Karpas-422 (cell line): Measurements from ENCODE around the gene CD101. TPM values are rescaled to one million over a fixed set of nuclear protein-coding genes. Genes with fewer than 3 reads are reported as not detected.

Source experiments
- DNase-seq: peaks from one replicate; pipeline ENCODE4 v3.0.0-alpha.2; 2015
- H2AFZ ChIP-seq: fragments of 200-600 bp; sonication (generic); 2 replicates; pipeline ENCODE4 v1.6.1; 2014; ENCODE audit warnings: antibody characterized with exemption, low read length, mixed read lengths
- H3K27ac ChIP-seq: fragments of 200-600 bp; sonication (generic); 2 replicates; pipeline ENCODE4 v1.5.1; 2014; ENCODE audit warnings: mild to moderate bottlenecking, low read length, moderate library complexity
- H3K27me3 ChIP-seq: fragments of 200-600 bp; sonication (generic); 2 replicates; pipeline ENCODE4 v1.6.1; 2014; ENCODE audit warnings: low read length, mixed read lengths
- H3K36me3 ChIP-seq: fragments of 200-600 bp; sonication (generic); 2 replicates; pipeline ENCODE4 v1.6.1; 2014; ENCODE audit warnings: low read length, mixed read lengths; ENCODE audit not compliant: insufficient read depth
- H3K4me1 ChIP-seq: fragments of 200-600 bp; sonication (generic); 2 replicates; pipeline ENCODE4 v1.6.1; 2014; ENCODE audit warnings: mild to moderate bottlenecking, low read length, mixed read lengths
- H3K4me2 ChIP-seq: fragments of 200-600 bp; sonication (generic); 2 replicates; pipeline ENCODE4 v1.6.1; 2014; ENCODE audit warnings: low read length, low read depth, mild to moderate bottlenecking; ENCODE audit not compliant: poor library complexity, severe bottlenecking
- H3K4me3 ChIP-seq: fragments of 200-600 bp; sonication (generic); 2 replicates; pipeline ENCODE4 v1.5.1; 2014; ENCODE audit warnings: mild to moderate bottlenecking, antibody characterized with exemption, low read length, mixed read lengths
- H3K79me2 ChIP-seq: fragments of 200-600 bp; sonication (generic); 2 replicates; pipeline ENCODE4 v1.6.1; 2014; ENCODE audit warnings: mild to moderate bottlenecking, low read length, mixed read lengths
- H3K9ac ChIP-seq: fragments of 200-600 bp; sonication (generic); 2 replicates; pipeline ENCODE4 v1.6.0; 2014; ENCODE audit warnings: low read length
- H3K9me2 ChIP-seq: fragments of 200-600 bp; sonication (generic), shearing (Covaris generic); replicated peaks from 2 replicates; pipeline ENCODE4 v1.6.0; 2014; ENCODE audit warnings: mild to moderate bottlenecking, low read length, moderate library complexity; ENCODE audit not compliant: insufficient read depth
- H3K9me3 ChIP-seq: fragments of 300-700, 200-600 bp; sonication (generic); 2 replicates; pipeline ENCODE4 v1.6.1; 2014; ENCODE audit warnings: low read length, mixed read lengths
- H4K20me1 ChIP-seq: fragments of 200-600 bp; sonication (generic); 2 replicates; pipeline ENCODE4 v1.6.1; 2014; ENCODE audit warnings: mild to moderate bottlenecking, antibody characterized with exemption, low read length, low read depth; ENCODE audit not compliant: insufficient read depth
- total RNA-seq: library from RNA; depleted of rRNA; stranded (reverse); fragments of >200 nt; shearing (Covaris generic); gene quantifications from 2 replicates; pipeline ENCODE4 v1.2.3, GENCODE V29; 2014; ENCODE audit warnings: low replicate concordance

Gene CD101
- total RNA-seq, 1 experiment from 2014 or later: not detected

DNA sequence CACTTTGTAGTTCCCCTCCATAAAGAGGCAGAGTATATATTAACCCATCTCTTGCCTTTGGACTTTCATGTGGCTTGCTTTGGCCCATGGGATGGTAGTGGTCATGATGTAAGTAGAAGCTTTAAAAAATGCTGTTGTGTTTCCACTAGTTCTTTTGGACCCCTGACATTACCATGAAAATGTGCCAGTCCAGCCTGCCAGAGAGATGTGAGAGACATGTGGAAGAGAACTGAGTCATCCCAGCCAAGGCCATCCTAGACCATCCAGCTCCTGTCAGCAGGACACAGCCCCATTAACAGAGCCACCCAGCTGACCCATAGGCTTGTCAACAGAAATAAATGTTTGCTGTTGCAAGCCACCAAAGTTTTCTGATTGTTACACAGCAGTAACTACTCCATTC is 3.9 kb upstream of the CD101 start:
- Histone ChIP-seq H3K4me1 (no peaks in the 10 kb centered on the region), H3K4me2 (no peak overlapping the region), H3K36me3 (no peaks in the 10 kb centered on the region), H3K4me3 (no peak overlapping the region), H3K79me2 (no peaks in the 10 kb centered on the region), H4K20me1 (no peaks in the 10 kb centered on the region), H3K9me3 (no peaks in the 10 kb centered on the region), H3K27me3 (no peaks in the 10 kb centered on the region), H2AFZ (no peak overlapping the region), H3K27ac (no peak overlapping the region), H3K9ac (no peak overlapping the region), H3K9me2 (no peaks in the 10 kb centered on the region)
- DNase-seq: no peak

DNA sequence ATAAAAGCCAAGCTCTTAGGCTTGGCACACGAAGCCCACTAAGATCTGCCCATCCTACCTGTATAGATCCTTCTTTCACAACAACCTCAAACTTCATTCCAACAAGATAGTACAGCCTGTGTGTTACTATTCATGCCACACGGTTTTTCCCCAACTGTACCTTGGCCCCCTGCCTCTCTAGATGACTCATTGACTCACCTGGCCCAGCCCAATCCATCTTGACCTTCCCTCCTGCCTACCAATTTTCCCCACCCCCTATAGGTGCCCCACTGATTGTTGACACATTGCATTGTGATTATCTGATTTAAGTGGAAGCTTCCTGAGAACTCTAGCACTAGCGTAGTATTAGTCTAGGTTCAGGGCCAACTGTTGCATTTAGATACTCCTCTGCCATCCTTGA is 2.0 kb upstream of the CD101 start:
- no peaks in the 10 kb centered on the region for H4K20me1 ChIP-seq
- H3K27ac ChIP-seq: no peak overlapping the region
- H3K4me2 ChIP-seq: no peak overlapping the region
- H3K4me3 ChIP-seq: no peak overlapping the region
- DNase-seq: no peak
- no peaks in the 10 kb centered on the region for H3K27me3 ChIP-seq
- no peaks in the 10 kb centered on the region for H3K9me2 ChIP-seq
- H3K79me2 ChIP-seq: no peaks in the 10 kb centered on the region
- no peaks in the 10 kb centered on the region for H3K9me3 ChIP-seq
- H2AFZ ChIP-seq: no peak overlapping the region
- no peak overlapping the region for H3K9ac ChIP-seq
- no peaks in the 10 kb centered on the region for H3K4me1 ChIP-seq
- H3K36me3 ChIP-seq: no peaks in the 10 kb centered on the region

DNA sequence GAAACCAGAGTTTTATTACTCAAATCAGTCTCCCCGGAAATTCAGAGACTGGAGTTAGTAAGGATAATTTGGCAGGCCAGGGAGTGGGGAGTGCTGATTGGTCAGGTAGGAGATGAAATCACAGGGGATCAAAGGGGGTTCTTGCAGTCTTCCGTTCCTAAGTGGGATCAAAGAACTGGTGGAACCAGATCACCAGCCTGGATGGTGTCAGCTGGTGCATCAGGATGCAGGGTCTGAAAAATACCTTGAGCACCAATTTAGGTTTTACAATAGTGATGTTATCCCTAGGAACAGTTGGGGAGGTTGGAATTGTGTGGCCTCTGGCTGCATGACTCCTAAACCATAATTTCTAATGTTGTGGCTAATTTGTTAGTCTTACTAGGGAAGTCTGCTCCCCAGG is 1.4 kb upstream of the CD101 start:
- no peak overlapping the region for H3K27ac ChIP-seq
- H2AFZ ChIP-seq: no peak overlapping the region
- H3K79me2 ChIP-seq: no peaks in the 10 kb centered on the region
- H3K9ac ChIP-seq: no peak overlapping the region
- no peak for DNase-seq
- no peaks in the 10 kb centered on the region for H3K36me3 ChIP-seq
- no peaks in the 10 kb centered on the region for H3K9me2 ChIP-seq
- H3K27me3 ChIP-seq: no peaks in the 10 kb centered on the region
- no peaks in the 10 kb centered on the region for H3K4me1 ChIP-seq
- H4K20me1 ChIP-seq: no peaks in the 10 kb centered on the region
- no peaks in the 10 kb centered on the region for H3K9me3 ChIP-seq
- H3K4me2 ChIP-seq: no peak overlapping the region
- no peak overlapping the region for H3K4me3 ChIP-seq

- Histone ChIP-seq H3K27ac (no peak overlapping the region), H3K9me3 (no peaks in the 10 kb centered on the region), H2AFZ (no peak overlapping the region), H3K36me3 (no peaks in the 10 kb centered on the region), H3K9ac (no peak overlapping the region), H3K9me2 (no peaks in the 10 kb centered on the region), H3K27me3 (no peaks in the 10 kb centered on the region), H3K4me3 (no peak overlapping the region), H3K4me2 (no peak overlapping the region), H3K79me2 (no peaks in the 10 kb centered on the region), H4K20me1 (no peaks in the 10 kb centered on the region), H3K4me1 (no peaks in the 10 kb centered on the region)
- DNase-seq: no peak
Measured at GRCh38 chr1:117003223-117003875, 1.8 kb downstream of the CD101 start.

DNA sequence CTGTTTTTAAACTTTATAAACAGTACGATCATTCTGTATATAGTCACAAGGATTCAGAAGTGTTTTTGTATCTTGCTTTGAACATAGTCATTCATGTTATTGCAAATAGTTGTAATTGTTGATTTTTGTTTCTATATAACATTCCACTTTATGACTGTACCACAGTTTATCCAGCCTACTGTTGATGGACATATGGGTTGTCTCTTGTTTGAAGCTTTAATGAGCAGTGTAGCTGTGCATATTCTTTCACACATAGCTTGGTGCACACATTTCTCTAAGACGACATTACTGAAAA is 6.1 kb downstream of the CD101 start:
- H3K27me3 ChIP-seq: no peaks in the 10 kb centered on the region
- H3K9ac ChIP-seq: no peak overlapping the region
- H3K4me1 ChIP-seq: no peaks in the 10 kb centered on the region
- H3K9me3 ChIP-seq: no peaks in the 10 kb centered on the region
- DNase-seq: no peak
- no peak overlapping the region for H3K4me2 ChIP-seq
- no peak overlapping the region for H3K27ac ChIP-seq
- no peaks in the 10 kb centered on the region for H4K20me1 ChIP-seq
- no peak overlapping the region for H2AFZ ChIP-seq
- H3K36me3 ChIP-seq: no peaks in the 10 kb centered on the region
- H3K79me2 ChIP-seq: no peaks in the 10 kb centered on the region
- H3K9me2 ChIP-seq: no peaks in the 10 kb centered on the region
- no peak overlapping the region for H3K4me3 ChIP-seq

DNA sequence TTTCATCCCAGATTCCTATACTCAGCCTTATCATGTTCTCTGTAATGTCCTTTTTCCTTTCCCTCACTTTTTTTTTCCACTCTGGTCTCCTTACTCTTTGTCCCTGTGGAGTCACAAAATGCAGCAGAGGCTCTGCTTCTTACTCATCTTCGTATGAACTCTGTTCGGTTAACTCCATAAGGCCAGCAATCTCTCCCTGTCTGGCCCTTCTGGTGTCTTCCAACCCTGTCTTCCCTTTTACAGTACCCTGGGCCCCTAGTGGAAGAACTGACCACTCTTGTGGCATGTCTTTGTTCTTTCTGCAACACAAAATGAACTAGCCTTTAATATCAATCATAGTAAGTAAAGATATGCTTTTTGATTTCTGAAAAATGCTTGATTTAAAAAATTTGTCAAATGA is 7.1 kb downstream of the CD101 start:
- H3K9me2 ChIP-seq: no peaks in the 10 kb centered on the region
- no peaks in the 10 kb centered on the region for H3K36me3 ChIP-seq
- no peaks in the 10 kb centered on the region for H4K20me1 ChIP-seq
- no peak overlapping the region for H3K4me2 ChIP-seq
- DNase-seq: no peak
- no peak overlapping the region for H2AFZ ChIP-seq
- no peaks in the 10 kb centered on the region for H3K4me1 ChIP-seq
- H3K79me2 ChIP-seq: no peaks in the 10 kb centered on the region
- H3K27me3 ChIP-seq: no peaks in the 10 kb centered on the region
- no peaks in the 10 kb centered on the region for H3K9me3 ChIP-seq
- H3K4me3 ChIP-seq: no peak overlapping the region
- H3K9ac ChIP-seq: no peak overlapping the region
- no peak overlapping the region for H3K27ac ChIP-seq

DNA sequence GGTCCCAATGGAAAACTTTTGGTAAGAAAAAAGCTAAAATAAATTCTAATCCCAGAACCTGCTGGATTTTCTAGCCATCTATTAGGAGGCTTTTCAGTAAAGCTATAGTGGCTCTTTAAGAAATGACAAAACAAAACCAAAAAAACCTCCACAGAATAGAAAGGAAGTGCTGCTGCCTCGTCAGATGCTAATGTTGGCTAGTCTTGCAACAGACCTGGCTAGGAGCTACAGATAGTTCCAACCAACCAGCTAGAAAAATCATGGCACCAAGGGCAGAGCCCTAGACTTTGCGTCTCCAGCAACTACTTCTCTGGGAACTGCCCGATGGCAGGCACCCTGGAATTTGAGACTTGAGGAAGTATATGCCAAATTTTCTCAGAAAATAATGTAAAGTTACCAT is 7.6 kb downstream of the CD101 start:
- Histone ChIP-seq H3K27me3 (no peaks in the 10 kb centered on the region), H3K4me1 (no peaks in the 10 kb centered on the region), H3K9ac (no peak overlapping the region), H3K4me3 (no peak overlapping the region), H3K27ac (no peak overlapping the region), H3K4me2 (no peak overlapping the region), H2AFZ (no peak overlapping the region), H3K79me2 (no peaks in the 10 kb centered on the region), H4K20me1 (no peaks in the 10 kb centered on the region), H3K9me2 (no peaks in the 10 kb centered on the region), H3K9me3 (no peaks in the 10 kb centered on the region), H3K36me3 (no peaks in the 10 kb centered on the region)
- no peak for DNase-seq

DNA sequence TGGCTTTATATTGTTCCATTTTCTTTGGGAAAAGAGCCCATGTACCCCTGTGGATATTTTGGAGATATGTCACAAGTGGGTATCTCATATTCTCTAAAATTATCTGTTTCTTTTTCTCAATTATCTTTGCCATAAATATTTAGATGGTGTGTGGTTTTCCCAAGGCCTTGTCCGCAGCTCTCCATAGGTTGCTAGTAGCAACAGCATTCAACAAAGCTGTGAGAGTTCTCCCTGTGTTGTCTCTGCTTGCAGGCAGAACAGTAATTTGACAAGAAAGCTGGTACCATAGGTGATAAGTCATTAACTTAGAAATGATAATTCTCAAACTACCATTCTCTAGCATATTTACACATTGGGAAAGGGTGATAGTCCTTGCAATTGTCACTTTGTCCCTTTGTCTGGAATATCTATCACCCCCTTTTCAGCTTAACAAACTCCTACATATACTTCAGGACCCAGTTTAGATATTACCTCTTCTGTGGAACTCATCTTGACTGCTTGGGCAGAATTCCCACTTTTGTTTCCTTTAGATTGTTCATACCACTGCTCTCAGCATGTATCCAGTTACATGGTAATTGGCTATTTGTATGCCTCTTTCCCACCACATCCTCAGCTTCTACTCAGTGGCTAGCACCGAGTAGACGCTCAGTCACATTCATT is 8.9 kb downstream of the CD101 start:
- Histone ChIP-seq H3K4me2 (no peak overlapping the region), H2AFZ (no peak overlapping the region), H3K4me3 (no peak overlapping the region), H3K27me3 (no peaks in the 10 kb centered on the region), H3K36me3 (no peaks in the 10 kb centered on the region), H3K9ac (no peak overlapping the region), H3K9me2 (no peaks in the 10 kb centered on the region), H4K20me1 (no peaks in the 10 kb centered on the region), H3K4me1 (no peaks in the 10 kb centered on the region), H3K9me3 (no peaks in the 10 kb centered on the region), H3K27ac (no peak overlapping the region), H3K79me2 (no peaks in the 10 kb centered on the region)
- no peak for DNase-seq
